H1 (cell line): ENCODE results near the gene HSD17B2. TPM values are rescaled to one million over a fixed set of nuclear protein-coding genes. Genes with fewer than 3 reads are reported as not detected.

Experiments used
- BCL11A ChIP-seq, 2 experiments: IDR thresholded peaks; one replicate each; pipeline ENCODE4 v1.6.1; 2011; ENCODE audit warnings: low read depth in 2 of 2, low read length in 2 of 2, mild to moderate bottlenecking in 2 of 2
- CHD2 ChIP-seq: IDR thresholded peaks from 2 replicates; pipeline ENCODE4 v1.6.1; 2012; ENCODE audit warnings: low read length, improper control_type of control experiment
- CHD7 ChIP-seq: fragments of 300-600 bp; sonication (generic); IDR thresholded peaks from 2 replicates; pipeline ENCODE4 v1.7.1; 2012; ENCODE audit warnings: low read length, moderate library complexity, mild to moderate bottlenecking, inconsistent platforms; ENCODE audit not compliant: insufficient replicate concordance
- CREB1 ChIP-seq: IDR thresholded peaks from 2 replicates; pipeline ENCODE4 v1.6.1; 2012; ENCODE audit warnings: inconsistent platforms
- CTBP2 ChIP-seq: IDR thresholded peaks from 2 replicates; pipeline ENCODE4 v1.7.0; 2011; ENCODE audit warnings: borderline replicate concordance, mild to moderate bottlenecking, moderate library complexity, mixed read lengths, low read length; ENCODE audit not compliant: insufficient read depth, insufficient read length
- EP300 ChIP-seq, 2 experiments: IDR thresholded peaks; 1 replicate in 1 of 2; 2 replicates in 1 of 2; pipeline ENCODE4 v1.6.1; 2011 to 2012; ENCODE audit warnings: low read depth in 2 of 2, low read length in 2 of 2, mild to moderate bottlenecking in 2 of 2, borderline replicate concordance in 1 of 2, inconsistent platforms in 1 of 2, moderate library complexity in 1 of 2
- GABPA ChIP-seq: IDR thresholded peaks from 2 replicates; pipeline ENCODE4 v1.6.1; 2011; ENCODE audit warnings: mild to moderate bottlenecking, low read length, moderate library complexity, borderline replicate concordance; ENCODE audit not compliant: insufficient read depth
- JUND ChIP-seq: IDR thresholded peaks from 2 replicates; pipeline ENCODE4 v1.6.1; 2011; ENCODE audit warnings: mild to moderate bottlenecking, improper control_type of control experiment, low read length
- KDM5A ChIP-seq: fragments of 200-600 bp; IDR thresholded peaks from 2 replicates; pipeline ENCODE4 v1.7.1; 2012; ENCODE audit warnings: mild to moderate bottlenecking, low read length, inconsistent platforms, mixed read lengths
- SIN3A ChIP-seq, 2 experiments: IDR thresholded peaks in 1 of 2; conservative IDR thresholded peaks in 1 of 2; 2 replicates each; pipeline ENCODE4 v1.6.1; 2011 to 2012; ENCODE audit warnings: low read length in 2 of 2, improper control_type of control experiment in 1 of 2, low read depth in 1 of 2, mild to moderate bottlenecking in 1 of 2
- SRF ChIP-seq: IDR thresholded peaks from 2 replicates; pipeline ENCODE4 v1.6.1; 2011; ENCODE audit warnings: mild to moderate bottlenecking, low read depth, low read length, moderate library complexity
- polyA plus RNA-seq, 7 experiments: library from polyadenylated mRNA; depleted of rRNA in 3 of 7; stranded (reverse) in 5 of 7; unstranded in 2 of 7; fragments of >200 nt in 5 of 7; fragments of 200-250 nt in 2 of 7; gene quantifications; 1 replicate in 5 of 7; 2 replicates in 1 of 7; 4 replicates in 1 of 7; pipeline versions ENCODE4 v1.2.1 to v1.2.3, GENCODE V29; 2011 to 2013; ENCODE audit warnings: missing spikeins in 2 of 7, mixed read lengths in 2 of 7
- total RNA-seq: library from RNA; stranded (reverse); fragmentation: NEBNext Ultra II Directional; extraction: Animal tissue kit (Norgen Biotek cat#: 25700); gene quantifications from 2 replicates; pipeline ENCODE4 v1.2.1, GENCODE V29; 2021

The HSD17B2 gene
- total and polyA plus RNA-seq, 2 of the 8 experiments (the other 6 are each of a cell fraction or from before 2014, with no cell fraction given), result not detected

GRCh38 chr16:82047787-82048186 is 12.7 kb downstream of the HSD17B2 start (continued):
- TF ChIP-seq CHD7 (no peak), CTBP2 (no peak), EP300 (IDR thresholded peaks at IDR 0.05; ENCODE audit: borderline replicate concordance in 1 of 2, low read depth in 2 of 2, low read length in 2 of 2) (no peak), GABPA (no peak), JUND (no peak), CREB1 (no peak), SRF (no peak), SIN3A (conservative IDR thresholded peaks at IDR 0.05 in 1 of 2, IDR thresholded peaks at IDR 0.05 in 1 of 2; ENCODE audit: low read depth in 1 of 2, low read length in 2 of 2) (no peak), KDM5A (no peak), CHD2 (no peak), BCL11A (IDR thresholded peaks at IDR 0.05; ENCODE audit: low read depth in 2 of 2, low read length in 2 of 2) (no peak)
